ENCODE data around the gene CPNE8. TPM values are rescaled to one million over a fixed set of nuclear protein-coding genes. Genes with fewer than 3 reads are reported as not detected.

The CPNE8 gene
- total RNA-seq, 4 donors from 2014 or later: 12.1 to 38.3 (median 13.4) TPM

GRCh38 chr12:38892976-38893375 is 12.4 kb downstream of the CPNE8 start:
- no peak for TF ChIP-seq CTCF (IDR thresholded peaks at IDR 0.05)
- no peak for TF ChIP-seq EP300 (IDR thresholded peaks at IDR 0.05)
- TF ChIP-seq POLR2A (IDR thresholded peaks at IDR 0.05): no peak
- TF ChIP-seq POLR2AphosphoS5 (IDR thresholded peaks at IDR 0.05): no peak
- Histone ChIP-seq H3K27ac (no peak overlapping the region), H3K4me1 (peaks cover 20% of the 10 kb centered on the region), H3K4me3 (no peak overlapping the region), H3K9me3 (no peaks in the 10 kb centered on the region), H3K27me3 (no peaks in the 10 kb centered on the region), H3K36me3 (no peaks in the 10 kb centered on the region)
- DNase-seq (ENCODE audit: low spot score in 2 of 2): no peak

- H3K4me3 ChIP-seq: no peak overlapping the region
These were observed 13.2 kb downstream of the CPNE8 start for GRCh38 chr12:38892087-38892786.

GRCh38 chr12:38890102-38890855 is 15.1 kb downstream of the CPNE8 start:
- Histone ChIP-seq H3K9me3 (no peaks in the 10 kb centered on the region), H3K27me3 (no peaks in the 10 kb centered on the region), H3K36me3 (no peaks in the 10 kb centered on the region), H3K4me1 (peaks cover 11% of the 10 kb centered on the region), H3K27ac (no peak overlapping the region), H3K4me3 (no peak overlapping the region)
- 68% methylated on average over 1 of the region's 1 CpG for WGBS
- no peak for DNase-seq (ENCODE audit: low spot score in 2 of 2)
- no peak for TF ChIP-seq POLR2A (IDR thresholded peaks at IDR 0.05)
- TF ChIP-seq CTCF (IDR thresholded peaks at IDR 0.05): no peak
- no peak for TF ChIP-seq EP300 (IDR thresholded peaks at IDR 0.05)
- no peak for TF ChIP-seq POLR2AphosphoS5 (IDR thresholded peaks at IDR 0.05)

More at GRCh38 chr12:38892087-38892786, 13.2 kb downstream of the CPNE8 start:
- peaks cover 20% of the 10 kb centered on the region for H3K4me1 ChIP-seq
- 68% methylated on average over 4 of the region's 4 CpGs for WGBS
- no peaks in the 10 kb centered on the region for H3K9me3 ChIP-seq
- no peaks in the 10 kb centered on the region for H3K27me3 ChIP-seq
- no peaks in the 10 kb centered on the region for H3K36me3 ChIP-seq
- no peak for DNase-seq (ENCODE audit: low spot score in 2 of 2)
- TF ChIP-seq POLR2A (IDR thresholded peaks at IDR 0.05) (no peak), EP300 (IDR thresholded peaks at IDR 0.05) (no peak), POLR2AphosphoS5 (IDR thresholded peaks at IDR 0.05) (no peak), CTCF (IDR thresholded peaks at IDR 0.05) (no peak)
- no peak overlapping the region for H3K27ac ChIP-seq

- H3K36me3 ChIP-seq: no peaks in the 10 kb centered on the region
These were observed 16.0 kb downstream of the CPNE8 start for GRCh38 chr12:38889297-38889815.

More at GRCh38 chr12:38889297-38889815, 16.0 kb downstream of the CPNE8 start:
- H3K4me3 ChIP-seq: no peak overlapping the region
- no peaks in the 10 kb centered on the region for H3K27me3 ChIP-seq
- WGBS: 91% methylated on average over 5 of the region's 5 CpGs
- DNase-seq (ENCODE audit: low spot score in 2 of 2): no peak
- peaks cover 11% of the 10 kb centered on the region for H3K4me1 ChIP-seq
- TF ChIP-seq EP300 (IDR thresholded peaks at IDR 0.05) (no peak), POLR2A (IDR thresholded peaks at IDR 0.05) (no peak), CTCF (IDR thresholded peaks at IDR 0.05) (no peak), POLR2AphosphoS5 (IDR thresholded peaks at IDR 0.05) (no peak)
- H3K9me3 ChIP-seq: no peaks in the 10 kb centered on the region
- H3K27ac ChIP-seq: no peak overlapping the region
